ENCODE data around the gene GSN.

DNA sequence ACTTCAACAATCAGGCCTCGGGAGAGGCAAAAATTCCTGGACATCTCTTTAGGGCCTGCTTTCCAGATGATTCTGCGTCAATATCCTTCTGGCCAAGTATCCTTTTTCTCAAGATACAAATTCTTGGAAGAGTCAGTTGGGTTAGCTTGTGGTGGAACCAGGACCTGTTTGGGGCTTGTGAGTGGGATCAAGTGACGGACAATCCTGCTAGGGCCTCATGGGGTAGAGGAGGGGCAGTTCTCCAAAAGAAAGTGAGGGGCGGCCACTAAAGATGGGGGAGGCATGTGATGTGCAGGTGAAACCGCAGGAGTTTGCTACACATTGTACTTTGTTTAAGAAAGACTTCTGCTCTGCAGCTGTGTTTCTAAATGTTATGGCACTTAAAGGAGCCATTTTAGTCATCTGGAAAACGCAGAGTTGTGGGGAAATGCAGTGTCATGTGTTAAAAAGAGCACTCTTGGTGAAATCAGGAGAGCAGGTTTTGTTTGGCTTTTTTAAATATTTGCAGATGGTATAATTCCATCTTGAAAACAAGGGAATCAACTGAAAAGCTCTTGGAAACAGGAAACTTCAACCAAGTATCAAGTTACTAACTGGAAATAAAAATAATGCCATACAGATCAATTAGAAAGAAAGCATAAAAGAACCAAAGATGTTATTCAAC, 27.4 kb upstream of the GSN start:
- TF ChIP-seq CTCF (conservative IDR thresholded peaks at IDR 0.05 in 1 of 2, IDR thresholded peaks at IDR 0.05 in 1 of 2; ENCODE audit: extremely low read depth in 1 of 2, insufficient read depth in 1 of 2, low read depth in 1 of 2, low read length in 2 of 2) = no peak
- TF ChIP-seq EZH2 (IDR thresholded peaks at IDR 0.05; ENCODE audit: borderline replicate concordance, low read length) = no peak
